Stimulated activated CD4-positive, alpha-beta T cell treated with anti-CD3 and anti-CD28 coated beads, Interleukin-1b, Interleukin-23, amount 100 ng/mL, for 48 hours (primary cell): ENCODE data around the gene DLX4.

ENCODE experiments used
- DNase-seq: peaks from one replicate; pipeline ENCODE4 v3.0.0-alpha.2; 2020

Gene DLX4

GRCh38 chr17:49949634-49950033 is 19.4 kb upstream of the DLX4 start:
- no peak for DNase-seq

- no peak for DNase-seq
Observed at GRCh38 chr17:49951362-49952082, 17.5 kb upstream of the DLX4 start.

- DNase-seq: peak; percentile 80
Observed at GRCh38 chr17:49952209-49952911, 16.6 kb upstream of the DLX4 start.

GRCh38 chr17:49952912-49953497 is 16.0 kb upstream of the DLX4 start:
- no peak for DNase-seq

GRCh38 chr17:49955157-49955556 is 13.8 kb upstream of the DLX4 start:
- DNase-seq: no peak

GRCh38 chr17:49956780-49957179 is 12.2 kb upstream of the DLX4 start:
- DNase-seq: no peak

- no peak for DNase-seq
Observed at GRCh38 chr17:49957350-49957749, 11.6 kb upstream of the DLX4 start.

GRCh38 chr17:49958723-49959122 is 10.3 kb upstream of the DLX4 start:
- DNase-seq: no peak

GRCh38 chr17:49959183-49959935 is 9.6 kb upstream of the DLX4 start:
- no peak for DNase-seq

GRCh38 chr17:49962599-49963308 is 6.2 kb upstream of the DLX4 start:
- DNase-seq: no peak

- no peak for DNase-seq
Observed at GRCh38 chr17:49963309-49963625, 5.7 kb upstream of the DLX4 start.

GRCh38 chr17:49963626-49964302 is 5.2 kb upstream of the DLX4 start:
- no peak for DNase-seq

GRCh38 chr17:49964303-49964768 is 4.7 kb upstream of the DLX4 start:
- DNase-seq: no peak

- DNase-seq: no peak
Observed at GRCh38 chr17:49964769-49965523, 4.0 kb upstream of the DLX4 start.

GRCh38 chr17:49965524-49965909 is 3.5 kb upstream of the DLX4 start:
- no peak for DNase-seq

GRCh38 chr17:49966767-49967166 is 2.2 kb upstream of the DLX4 start:
- no peak for DNase-seq

GRCh38 chr17:49967205-49967604 is 1.8 kb upstream of the DLX4 start:
- DNase-seq: no peak

GRCh38 chr17:49967621-49968404 is 1.2 kb upstream of the DLX4 start:
- no peak for DNase-seq

- DNase-seq: peak; percentile 78
Observed at GRCh38 chr17:49968405-49969133, 421 bp upstream of the DLX4 start.

- DNase-seq: no peak
Observed at GRCh38 chr17:49969795-49970389, 902 bp downstream of the DLX4 start.
